DND-41 (cell line): Measurements from ENCODE around the gene CLSTN2.

Experiments used
- ATAC-seq: fragments of 200-7000 bp; cut with Tn5 transposase; 3 replicates; pipeline ENCODE4 v1.9.1; 2021; ENCODE audit warnings: low read depth; ENCODE audit not compliant: insufficient read depth
- DNase-seq: peaks from one replicate; pipeline ENCODE4 v3.0.0-alpha.2; 2020
- H2AFZ ChIP-seq: 2 replicates; pipeline ENCODE4 v1.6.0; 2012; ENCODE audit warnings: low read depth, low read length
- H3K27ac ChIP-seq: 2 replicates; pipeline ENCODE4 v1.5.1; 2012; ENCODE audit warnings: low read length, inconsistent platforms
- H3K27me3 ChIP-seq: fragments of 200-600 bp; sonication (generic); 2 replicates; pipeline ENCODE4 v1.6.0; 2012; ENCODE audit warnings: low read length, mild to moderate bottlenecking, inconsistent platforms; ENCODE audit not compliant: insufficient read depth, poor library complexity
- H3K36me3 ChIP-seq: 2 replicates; pipeline ENCODE4 v1.5.1; 2012; ENCODE audit warnings: low read length, inconsistent platforms; ENCODE audit not compliant: insufficient read depth
- H3K4me1 ChIP-seq: 2 replicates; pipeline ENCODE4 v1.5.1; 2012; ENCODE audit warnings: mild to moderate bottlenecking, low read length; ENCODE audit not compliant: insufficient read depth
- H3K4me2 ChIP-seq: 2 replicates; pipeline ENCODE4 v1.6.0; 2012; ENCODE audit warnings: mild to moderate bottlenecking, moderate library complexity, low read length, inconsistent platforms; ENCODE audit not compliant: insufficient read depth
- H3K4me3 ChIP-seq, 2 experiments: fragments of 200-600 bp in 1 of 2; shearing (Covaris generic) in 1 of 2; 2 replicates each; pipeline ENCODE4 v1.5.1; 2012 to 2016; ENCODE audit warnings: inconsistent platforms in 2 of 2, low read length in 2 of 2, mild to moderate bottlenecking in 2 of 2, low read depth in 1 of 2, moderate library complexity in 1 of 2
- H3K79me2 ChIP-seq: 2 replicates; pipeline ENCODE4 v1.6.0; 2012; ENCODE audit warnings: low read length, inconsistent platforms; ENCODE audit not compliant: insufficient read depth
- H3K9ac ChIP-seq: 2 replicates; pipeline ENCODE4 v1.6.0; 2012; ENCODE audit warnings: low read depth, mild to moderate bottlenecking, inconsistent platforms, low read length, moderate library complexity
- H3K9me3 ChIP-seq: 2 replicates; pipeline ENCODE4 v1.5.1; 2012; ENCODE audit warnings: low read length, moderate library complexity, mild to moderate bottlenecking, inconsistent platforms; ENCODE audit not compliant: insufficient read depth, severe bottlenecking
- H4K20me1 ChIP-seq: 2 replicates; pipeline ENCODE4 v1.6.0; 2012; ENCODE audit warnings: low read length; ENCODE audit not compliant: insufficient read depth
- EZH2 ChIP-seq: IDR thresholded peaks from 3 replicates; pipeline ENCODE4 v1.6.1; 2012; ENCODE audit warnings: borderline replicate concordance, low read depth, mild to moderate bottlenecking, moderate library complexity, low read length, inconsistent platforms; ENCODE audit not compliant: severe bottlenecking
- TF ChIP-seq, protein P1 (sequence below): IDR thresholded peaks from 2 replicates; pipeline ENCODE4 v1.5.1; 2012; ENCODE audit warnings: borderline replicate concordance, low read length, moderate library complexity, mild to moderate bottlenecking; ENCODE audit not compliant: poor library complexity, severe bottlenecking; ENCODE audit errors: extremely low read depth

CLSTN2 gene

DNA sequence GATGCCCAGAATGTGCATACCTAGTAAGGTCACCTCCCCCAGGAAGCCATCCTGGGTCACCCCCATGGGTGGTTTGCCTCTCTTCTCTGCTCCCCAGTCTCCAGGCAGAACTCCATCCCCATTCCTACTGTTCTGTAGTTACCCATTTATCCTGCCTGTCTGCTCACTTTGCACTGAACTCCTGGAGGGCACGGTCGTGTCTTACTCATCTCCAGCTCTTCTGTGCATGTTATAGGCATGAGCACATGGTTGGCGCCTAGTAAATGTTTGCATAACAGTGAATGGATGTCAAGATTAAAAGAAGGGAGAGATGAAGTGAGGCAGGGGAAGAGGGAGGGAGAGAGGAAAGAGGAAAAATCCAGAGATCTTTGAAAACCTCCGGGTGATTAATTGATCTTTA lies 534.5 kb downstream of the CLSTN2 start:
- H4K20me1 ChIP-seq: no peaks in the 10 kb centered on the region
- H3K4me2 ChIP-seq: no peak overlapping the region
- DNase-seq (no peak), ATAC-seq (no peak)
- TF ChIP-seq, protein P1, sequence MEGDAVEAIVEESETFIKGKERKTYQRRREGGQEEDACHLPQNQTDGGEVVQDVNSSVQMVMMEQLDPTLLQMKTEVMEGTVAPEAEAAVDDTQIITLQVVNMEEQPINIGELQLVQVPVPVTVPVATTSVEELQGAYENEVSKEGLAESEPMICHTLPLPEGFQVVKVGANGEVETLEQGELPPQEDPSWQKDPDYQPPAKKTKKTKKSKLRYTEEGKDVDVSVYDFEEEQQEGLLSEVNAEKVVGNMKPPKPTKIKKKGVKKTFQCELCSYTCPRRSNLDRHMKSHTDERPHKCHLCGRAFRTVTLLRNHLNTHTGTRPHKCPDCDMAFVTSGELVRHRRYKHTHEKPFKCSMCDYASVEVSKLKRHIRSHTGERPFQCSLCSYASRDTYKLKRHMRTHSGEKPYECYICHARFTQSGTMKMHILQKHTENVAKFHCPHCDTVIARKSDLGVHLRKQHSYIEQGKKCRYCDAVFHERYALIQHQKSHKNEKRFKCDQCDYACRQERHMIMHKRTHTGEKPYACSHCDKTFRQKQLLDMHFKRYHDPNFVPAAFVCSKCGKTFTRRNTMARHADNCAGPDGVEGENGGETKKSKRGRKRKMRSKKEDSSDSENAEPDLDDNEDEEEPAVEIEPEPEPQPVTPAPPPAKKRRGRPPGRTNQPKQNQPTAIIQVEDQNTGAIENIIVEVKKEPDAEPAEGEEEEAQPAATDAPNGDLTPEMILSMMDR: no peak
- TF ChIP-seq EZH2: no peak
- no peaks in the 10 kb centered on the region for H3K9me3 ChIP-seq
- H3K4me3 ChIP-seq: no peak overlapping the region
- no peaks in the 10 kb centered on the region for H3K4me1 ChIP-seq
- no peak overlapping the region for H2AFZ ChIP-seq
- no peak overlapping the region for H3K27ac ChIP-seq
- no peaks in the 10 kb centered on the region for H3K36me3 ChIP-seq
- no peak overlapping the region for H3K9ac ChIP-seq
- H3K79me2 ChIP-seq: no peaks in the 10 kb centered on the region
- H3K27me3 ChIP-seq: peaks cover 16% of the 10 kb centered on the region

DNA sequence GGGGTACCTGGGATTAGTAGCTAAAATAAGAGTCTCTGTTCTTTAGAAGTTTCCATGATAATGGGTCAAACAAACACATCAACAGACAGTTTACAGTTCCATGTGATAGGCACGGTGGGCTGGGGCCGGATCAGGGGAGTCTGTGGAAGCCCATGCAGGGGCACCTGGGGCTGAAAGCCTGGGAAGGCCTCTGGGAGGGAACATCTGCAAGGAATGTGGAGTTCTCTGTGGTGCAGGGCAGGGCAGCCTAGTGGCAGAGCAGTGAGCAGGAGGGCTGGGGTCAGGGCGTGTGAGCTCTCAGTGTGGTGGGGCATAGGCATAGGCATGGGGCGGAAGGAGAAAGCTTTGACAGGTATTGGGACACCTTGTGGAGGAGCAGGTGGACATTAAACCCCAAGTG lies 535.2 kb downstream of the CLSTN2 start:
- Histone ChIP-seq H3K27ac (no peak overlapping the region), H3K4me3 (no peak overlapping the region), H4K20me1 (no peaks in the 10 kb centered on the region), H3K4me2 (no peak overlapping the region), H2AFZ (no peak overlapping the region), H3K9ac (no peak overlapping the region), H3K79me2 (no peaks in the 10 kb centered on the region), H3K4me1 (no peaks in the 10 kb centered on the region), H3K36me3 (no peaks in the 10 kb centered on the region), H3K27me3 (peaks cover 19% of the 10 kb centered on the region), H3K9me3 (no peaks in the 10 kb centered on the region)
- no peak for TF ChIP-seq EZH2
- TF ChIP-seq, protein P1: no peak
- ATAC-seq: no peak
- no peak for DNase-seq

DNA sequence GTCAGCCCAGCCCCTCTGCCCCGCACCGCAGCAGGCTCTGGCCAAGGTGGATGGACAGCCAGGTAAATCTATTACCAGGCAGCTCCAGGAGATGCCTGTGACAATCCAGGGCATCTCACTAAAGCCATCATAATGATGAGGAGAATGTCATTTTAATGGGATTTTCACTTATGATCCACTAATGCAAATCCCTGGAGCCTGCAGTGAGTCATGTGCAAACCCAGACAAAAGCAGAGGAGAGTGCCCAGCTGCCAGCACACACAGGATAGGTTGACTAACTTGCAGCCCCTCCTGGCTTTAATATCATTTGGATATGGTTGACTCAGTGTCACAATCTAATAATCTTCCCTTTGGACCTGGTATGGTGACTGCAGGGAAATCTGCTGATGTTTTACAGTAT lies 536.0 kb downstream of the CLSTN2 start:
- no peaks in the 10 kb centered on the region for H3K4me1 ChIP-seq
- H4K20me1 ChIP-seq: no peaks in the 10 kb centered on the region
- DNase-seq (no peak), ATAC-seq (no peak)
- H3K9me3 ChIP-seq: no peaks in the 10 kb centered on the region
- no peak overlapping the region for H3K27ac ChIP-seq
- H3K27me3 ChIP-seq: peaks cover 20% of the 10 kb centered on the region
- no peaks in the 10 kb centered on the region for H3K36me3 ChIP-seq
- H3K4me2 ChIP-seq: no peak overlapping the region
- no peak overlapping the region for H2AFZ ChIP-seq
- no peak overlapping the region for H3K9ac ChIP-seq
- H3K79me2 ChIP-seq: no peaks in the 10 kb centered on the region
- TF ChIP-seq, protein P1: no peak
- TF ChIP-seq EZH2: no peak
- H3K4me3 ChIP-seq: no peak overlapping the region
